ENCODE results near the gene PLA2G4C. TPM values are rescaled to one million over a fixed set of nuclear protein-coding genes. Genes with fewer than 3 reads are reported as not detected.

PLA2G4C gene
- total RNA-seq, 3 donors from 2014 or later (not counting 1 experiment from before 2014, with no cell fraction given), result 0.86 to 5.1 (median 4.6) TPM

GRCh38 chr19:48133094-48133493 is 22.5 kb upstream of the PLA2G4C start:
- intact Hi-C loops (cut with micrococcal nuclease), result no loop called here
- peaks cover 20% of the 10 kb centered on the region for H3K36me3 ChIP-seq (ENCODE audit: control insufficient read depth, insufficient read depth, low read length)
- H3K9me3 ChIP-seq (ENCODE audit: control insufficient read depth, insufficient read depth, low read length), result no peaks in the 10 kb centered on the region
- no peak overlapping the region for H3K27ac ChIP-seq (ENCODE audit: low read length)
- no peak overlapping the region for H3K4me3 ChIP-seq (ENCODE audit: low read length)
- no peak for ATAC-seq
- H3K4me3 Mint-ChIP-seq, result no peak overlapping the region
- H3K4me1 ChIP-seq (ENCODE audit: control insufficient read depth, insufficient read depth, low read length), result no peaks in the 10 kb centered on the region
- no peaks in the 10 kb centered on the region for H3K27me3 Mint-ChIP-seq (ENCODE audit: low read depth in 2 of 2)
- no peaks in the 10 kb centered on the region for H3K9me3 Mint-ChIP-seq
- H3K27ac Mint-ChIP-seq, result no peak overlapping the region
- peaks cover 5% of the 10 kb centered on the region for H3K36me3 Mint-ChIP-seq
- no peaks in the 10 kb centered on the region for H3K4me1 Mint-ChIP-seq
- no peak for DNase-seq
- 95% methylated on average over 6 of the region's 6 CpGs for WGBS (ENCODE audit: insufficient coverage)
- H3K27me3 ChIP-seq (ENCODE audit: control insufficient read depth, insufficient read depth, low read length), result no peaks in the 10 kb centered on the region
- TF ChIP-seq CTCF (IDR thresholded peaks at IDR 0.05), result no peak

- intact Hi-C loops (cut with micrococcal nuclease), result no loop called here
- no peak overlapping the region for H3K4me3 ChIP-seq (ENCODE audit: low read length)
- no peaks in the 10 kb centered on the region for H3K9me3 Mint-ChIP-seq
- DNase-seq, result no peak
- no peak overlapping the region for H3K4me3 Mint-ChIP-seq
- no peaks in the 10 kb centered on the region for H3K27me3 ChIP-seq (ENCODE audit: control insufficient read depth, insufficient read depth, low read length)
- ATAC-seq, result no peak
- no peak overlapping the region for H3K27ac ChIP-seq (ENCODE audit: low read length)
- H3K36me3 ChIP-seq (ENCODE audit: control insufficient read depth, insufficient read depth, low read length), result peaks cover 27% of the 10 kb centered on the region
- no peaks in the 10 kb centered on the region for H3K4me1 Mint-ChIP-seq
- H3K27me3 Mint-ChIP-seq (ENCODE audit: low read depth in 2 of 2), result no peaks in the 10 kb centered on the region
- over 99% methylated on average over 5 of the region's 6 CpGs for WGBS (ENCODE audit: insufficient coverage)
- peaks cover 18% of the 10 kb centered on the region for H3K36me3 Mint-ChIP-seq
- H3K9me3 ChIP-seq (ENCODE audit: control insufficient read depth, insufficient read depth, low read length), result no peaks in the 10 kb centered on the region
- no peak for TF ChIP-seq CTCF (IDR thresholded peaks at IDR 0.05)
- peaks cover under 1% of the 10 kb centered on the region for H3K4me1 ChIP-seq (ENCODE audit: control insufficient read depth, insufficient read depth, low read length)
- H3K27ac Mint-ChIP-seq, result no peak overlapping the region
Measured at GRCh38 chr19:48127561-48127960, 16.9 kb upstream of the PLA2G4C start.

- no peak for DNase-seq
- Mint-ChIP-seq H3K9me3 (no peaks in the 10 kb centered on the region), H3K27ac (no peak overlapping the region), H3K4me3 (no peak overlapping the region), H3K4me1 (peaks cover 0 to 8% of the 10 kb centered on the region in 2 donors), H3K27me3 (ENCODE audit: low read depth in 2 of 2) (no peaks in the 10 kb centered on the region), H3K36me3 (peaks cover 18% of the 10 kb centered on the region)
- no peaks in the 10 kb centered on the region for H3K27me3 ChIP-seq (ENCODE audit: control insufficient read depth, insufficient read depth, low read length)
- no peak for TF ChIP-seq CTCF (IDR thresholded peaks at IDR 0.05)
- peaks cover 9% of the 10 kb centered on the region for H3K4me1 ChIP-seq (ENCODE audit: control insufficient read depth, insufficient read depth, low read length)
- H3K27ac ChIP-seq (ENCODE audit: low read length), result no peak overlapping the region
- 93% methylated on average over 11 of the region's 12 CpGs for WGBS (ENCODE audit: insufficient coverage)
- H3K4me3 ChIP-seq (ENCODE audit: low read length), result no peak overlapping the region
- ATAC-seq, result no peak
- peaks cover 15% of the 10 kb centered on the region for H3K36me3 ChIP-seq (ENCODE audit: control insufficient read depth, insufficient read depth, low read length)
- H3K9me3 ChIP-seq (ENCODE audit: control insufficient read depth, insufficient read depth, low read length), result no peaks in the 10 kb centered on the region
- intact Hi-C loops (cut with micrococcal nuclease), result no loop called here
Measured at GRCh38 chr19:48123907-48124651, 13.5 kb upstream of the PLA2G4C start.

GRCh38 chr19:48122421-48122820 is 11.8 kb upstream of the PLA2G4C start:
- H3K36me3 Mint-ChIP-seq, result peaks cover 7% of the 10 kb centered on the region
- 75% methylated on average over 14 of the region's 14 CpGs for WGBS (ENCODE audit: insufficient coverage)

More at GRCh38 chr19:48122421-48122820, 11.8 kb upstream of the PLA2G4C start:
- H3K4me3 Mint-ChIP-seq, result no peak overlapping the region
- H3K27ac ChIP-seq (ENCODE audit: low read length), result no peak overlapping the region
- H3K4me3 ChIP-seq (ENCODE audit: low read length), result no peak overlapping the region
- peak overlapping the region; percentile 29 to 78 for H3K27ac Mint-ChIP-seq
- H3K27me3 Mint-ChIP-seq (ENCODE audit: low read depth in 2 of 2), result no peaks in the 10 kb centered on the region
- intact Hi-C loops (cut with micrococcal nuclease), result no loop called here
- no peaks in the 10 kb centered on the region for H3K9me3 ChIP-seq (ENCODE audit: control insufficient read depth, insufficient read depth, low read length)
- H3K27me3 ChIP-seq (ENCODE audit: control insufficient read depth, insufficient read depth, low read length), result no peaks in the 10 kb centered on the region
- no peak for DNase-seq
- H3K4me1 Mint-ChIP-seq, result peaks cover 0 to 15% of the 10 kb centered on the region in 2 donors
- TF ChIP-seq CTCF (IDR thresholded peaks at IDR 0.05), result no peak
- H3K36me3 ChIP-seq (ENCODE audit: control insufficient read depth, insufficient read depth, low read length), result peaks cover 9% of the 10 kb centered on the region
- no peaks in the 10 kb centered on the region for H3K9me3 Mint-ChIP-seq
- peak in 1 of 3 donors; percentile 7 for ATAC-seq
- H3K4me1 ChIP-seq (ENCODE audit: control insufficient read depth, insufficient read depth, low read length), result peaks cover 12% of the 10 kb centered on the region
